Panc1 (cell line): ENCODE measurements around the gene CCDC137. TPM values are rescaled to one million over a fixed set of nuclear protein-coding genes. Genes with fewer than 3 reads are reported as not detected.

Source experiments
- ATAC-seq: fragments of 200-7000 bp; cut with Tn5 transposase; 2 replicates; pipeline ENCODE4 v1.9.1; 2020; ENCODE audit warnings: mild to moderate bottlenecking, moderate library complexity
- BruUV-seq: library from RNA; stranded (reverse); fragments of 400-500 nt; replicated peaks from 2 replicates; lab custom pipeline; 2021; lab: Mats Ljungman, UMichigan
- CTCF ChIA-PET: fragments of 300-600 bp; sonication (Branson Sonifier 250); formaldehyde crosslinking; loops from one replicate; lab custom pipeline; 2022; ENCODE audit warnings: antibody characterized with exemption; lab: Charles Lee
- POLR2A ChIA-PET: fragments of 300-600 bp; sonication (Branson Sonifier 250); formaldehyde crosslinking; loops from one replicate; lab custom pipeline; 2022; ENCODE audit warnings: antibody characterized with exemption; lab: Charles Lee
- DNase-seq: peaks from one replicate; pipeline ENCODE4 v3.0.0-alpha.2; 2010; ENCODE audit warnings: low read depth, low spot score
- H3K27ac ChIP-seq: 2 replicates; pipeline ENCODE4 v1.5.1; 2011; ENCODE audit warnings: mild to moderate bottlenecking, low read length, inconsistent platforms
- H3K27me3 ChIP-seq: fragments of 200-500 bp; sonication (Bioruptor generic); 2 replicates; pipeline ENCODE4 v1.6.0; 2014; ENCODE audit warnings: low read length, inconsistent platforms; ENCODE audit not compliant: control insufficient read depth, insufficient read depth
- H3K36me3 ChIP-seq: fragments of 200-500 bp; sonication (Bioruptor generic); 2 replicates; pipeline ENCODE4 v1.5.1; 2014; ENCODE audit warnings: inconsistent platforms, mild to moderate bottlenecking, low read length, moderate library complexity; ENCODE audit not compliant: control insufficient read depth, insufficient read depth
- H3K4me1 ChIP-seq: 2 replicates; pipeline ENCODE4 v1.5.1; 2011; ENCODE audit warnings: inconsistent platforms, mild to moderate bottlenecking, low read length, moderate library complexity; ENCODE audit not compliant: control insufficient read depth, insufficient read depth
- H3K4me3 ChIP-seq, 2 experiments: 2 replicates each; pipeline ENCODE4 v1.5.1; 2011 to 2012; ENCODE audit warnings: low read depth in 2 of 2, low read length in 2 of 2, mild to moderate bottlenecking in 2 of 2, inconsistent platforms in 1 of 2, moderate library complexity in 1 of 2
- H3K9me3 ChIP-seq: fragments of 200-500 bp; sonication (Bioruptor generic); 2 replicates; pipeline ENCODE4 v1.5.1; 2014; ENCODE audit warnings: low read depth, mild to moderate bottlenecking, inconsistent platforms, low read length, moderate library complexity; ENCODE audit not compliant: control insufficient read depth, insufficient read depth
- POLR2AphosphoS5 ChIP-seq: IDR thresholded peaks from 2 replicates; pipeline ENCODE4 v1.6.1; 2012; ENCODE audit warnings: mild to moderate bottlenecking, low read depth, low read length, moderate library complexity
- REST ChIP-seq, 2 experiments: IDR thresholded peaks; 2 replicates each; pipeline ENCODE4 v1.6.1; 2011 to 2012; ENCODE audit warnings: low read depth in 2 of 2, control low read depth in 1 of 2, low read length in 1 of 2, mild to moderate bottlenecking in 1 of 2, moderate library complexity in 1 of 2; ENCODE audit not compliant: insufficient read depth in 1 of 2
- SIN3A ChIP-seq: IDR thresholded peaks from 2 replicates; pipeline ENCODE4 v1.6.1; 2012; ENCODE audit warnings: low read depth, mild to moderate bottlenecking, low read length, moderate library complexity, borderline replicate concordance; ENCODE audit not compliant: insufficient read depth
- TCF7L2 ChIP-seq: IDR thresholded peaks from 2 replicates; pipeline ENCODE4 v1.6.1; 2011; ENCODE audit warnings: mild to moderate bottlenecking, low read depth, low read length, inconsistent platforms
- in situ Hi-C: cut with HindIII; loops from 2 replicates; pipeline ENCODE4 v1.10.0; 2016; ENCODE audit warnings: low sequenced_read_pairs, low pct_unique_long_range_greater_than_20kb
- intact Hi-C: fragments of 100-400 bp; cut with micrococcal nuclease; formaldehyde crosslinking; loops from one replicate; pipeline ENCODE4 v1.10.0; 2022; ENCODE audit not compliant: unreplicated experiment
- total RNA-seq: library from RNA; stranded (reverse); gene quantifications from one replicate; pipeline ENCODE4 v1.2.1, GENCODE V29; 2021; ENCODE audit not compliant: unreplicated experiment
- TF ChIP-seq, protein P1 (sequence below): fragments of 450-650 bp; IDR thresholded peaks from 2 replicates; pipeline ENCODE4 v1.5.1; 2017; ENCODE audit warnings: mild to moderate bottlenecking

The CCDC137 gene
- total RNA-seq, 1 experiment from 2014 or later, result 74.6 TPM

DNA sequence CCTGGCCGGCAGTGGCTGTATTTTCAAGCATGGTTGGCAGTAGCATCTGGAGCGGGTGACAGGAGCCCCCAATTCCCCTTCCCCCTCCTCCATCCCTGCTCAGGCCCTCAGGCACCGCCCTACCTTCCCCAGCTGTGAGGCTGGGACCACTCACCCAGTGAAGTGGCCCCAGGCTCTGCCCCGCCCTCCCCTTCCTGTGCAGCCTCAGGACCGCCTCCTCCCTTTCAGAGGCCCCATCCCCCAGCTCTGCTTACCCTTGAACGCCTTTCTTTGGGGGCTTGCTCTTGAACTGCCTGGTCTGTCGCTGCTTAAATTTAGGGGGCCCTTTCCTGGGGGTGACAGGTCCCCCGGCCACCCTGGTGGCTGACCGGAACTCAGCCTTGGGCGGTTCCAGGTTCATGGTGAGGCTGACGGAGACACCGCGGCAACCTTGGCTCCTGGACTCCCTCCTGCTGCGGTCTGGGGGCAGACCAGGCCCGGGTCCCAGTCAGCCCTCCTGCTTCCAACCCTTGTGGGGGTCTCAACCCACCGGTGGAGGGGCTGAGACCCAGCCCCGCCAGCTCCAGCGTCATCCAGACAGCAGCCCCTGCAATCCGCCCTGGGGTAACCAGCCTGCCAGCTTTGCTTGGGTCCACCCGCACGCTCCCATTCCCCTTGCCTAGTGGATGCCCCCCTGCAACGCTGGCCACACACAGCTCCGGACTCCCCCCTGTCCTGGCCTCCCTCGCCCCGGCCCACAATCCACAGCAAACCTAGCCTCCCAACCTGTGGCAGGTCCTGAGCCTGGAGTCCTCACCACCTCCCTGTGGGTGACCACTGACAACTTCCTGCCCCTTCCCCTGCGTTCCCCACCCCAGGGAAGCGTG lies 13.4 kb upstream of the CCDC137 start:
- intact Hi-C loops (no loop called here), in situ Hi-C loops (no loop called here)
- H3K4me1 ChIP-seq, result peaks cover 15% of the 10 kb centered on the region
- no TSS peak for BruUV-seq
- no peak overlapping the region for H3K27ac ChIP-seq
- no peaks in the 10 kb centered on the region for H3K27me3 ChIP-seq
- no peaks in the 10 kb centered on the region for H3K36me3 ChIP-seq
- TF ChIP-seq REST (IDR thresholded peaks at IDR 0.05; ENCODE audit: insufficient read depth in 1 of 2, low read depth in 2 of 2, low read length in 1 of 2), result no peak
- ATAC-seq (no peak), DNase-seq (no peak)
- H3K9me3 ChIP-seq, result no peaks in the 10 kb centered on the region
- H3K4me3 ChIP-seq, result no peak overlapping the region
- CTCF ChIA-PET, result no interaction called here
- POLR2A ChIA-PET, result interaction anchor here (0.5 kb wide), 1 partner anchor 10 kb away, joined by 3 read pairs; no protein-coding TSS in a partner anchor

DNA sequence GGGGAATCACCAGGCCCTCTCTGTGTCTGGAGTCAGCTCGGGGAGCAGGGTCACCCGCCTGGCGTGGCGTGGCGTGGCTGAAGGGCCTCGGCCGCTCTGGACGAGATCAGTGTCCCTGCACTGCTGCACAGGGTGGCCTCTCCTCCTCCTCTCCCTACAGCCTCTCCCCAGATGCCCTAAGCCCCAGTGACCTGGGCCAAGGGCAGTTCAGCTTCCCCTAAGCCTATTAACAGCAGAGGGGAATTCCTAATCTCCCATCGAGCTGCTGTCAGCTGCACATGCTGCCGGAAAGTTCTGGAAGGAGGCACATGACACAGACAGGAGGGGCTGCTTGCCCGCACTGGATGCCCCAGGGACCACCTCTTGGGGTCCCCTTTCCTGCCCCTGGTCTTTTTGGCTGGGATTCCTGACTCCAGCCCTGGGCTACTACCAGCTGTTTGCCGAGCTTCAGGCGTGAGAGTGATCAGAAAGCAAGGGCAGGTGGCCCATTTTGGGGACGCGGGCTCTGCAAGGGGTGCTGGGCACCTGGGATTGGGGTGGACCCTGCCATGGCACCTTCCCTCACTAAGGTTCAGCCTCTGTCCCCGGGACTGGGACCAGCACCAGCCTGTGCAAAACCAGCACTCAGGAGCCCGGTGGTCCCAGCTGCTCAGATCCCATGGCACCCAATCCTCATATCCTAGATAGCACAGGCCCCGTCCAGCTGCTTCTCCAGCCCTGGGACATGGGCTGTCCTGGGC lies 11.0 kb upstream of the CCDC137 start:
- intact Hi-C loops (no loop called here), in situ Hi-C loops (no loop called here)
- POLR2A ChIA-PET, result no interaction called here
- H3K4me1 ChIP-seq, result peaks cover 15% of the 10 kb centered on the region
- H3K9me3 ChIP-seq, result no peaks in the 10 kb centered on the region
- TF ChIP-seq TCF7L2 (no peak), POLR2AphosphoS5 (no peak), REST (IDR thresholded peaks at IDR 0.05; ENCODE audit: insufficient read depth in 1 of 2, low read depth in 2 of 2, low read length in 1 of 2) (no peak), SIN3A (no peak)
- TF ChIP-seq, protein P1, sequence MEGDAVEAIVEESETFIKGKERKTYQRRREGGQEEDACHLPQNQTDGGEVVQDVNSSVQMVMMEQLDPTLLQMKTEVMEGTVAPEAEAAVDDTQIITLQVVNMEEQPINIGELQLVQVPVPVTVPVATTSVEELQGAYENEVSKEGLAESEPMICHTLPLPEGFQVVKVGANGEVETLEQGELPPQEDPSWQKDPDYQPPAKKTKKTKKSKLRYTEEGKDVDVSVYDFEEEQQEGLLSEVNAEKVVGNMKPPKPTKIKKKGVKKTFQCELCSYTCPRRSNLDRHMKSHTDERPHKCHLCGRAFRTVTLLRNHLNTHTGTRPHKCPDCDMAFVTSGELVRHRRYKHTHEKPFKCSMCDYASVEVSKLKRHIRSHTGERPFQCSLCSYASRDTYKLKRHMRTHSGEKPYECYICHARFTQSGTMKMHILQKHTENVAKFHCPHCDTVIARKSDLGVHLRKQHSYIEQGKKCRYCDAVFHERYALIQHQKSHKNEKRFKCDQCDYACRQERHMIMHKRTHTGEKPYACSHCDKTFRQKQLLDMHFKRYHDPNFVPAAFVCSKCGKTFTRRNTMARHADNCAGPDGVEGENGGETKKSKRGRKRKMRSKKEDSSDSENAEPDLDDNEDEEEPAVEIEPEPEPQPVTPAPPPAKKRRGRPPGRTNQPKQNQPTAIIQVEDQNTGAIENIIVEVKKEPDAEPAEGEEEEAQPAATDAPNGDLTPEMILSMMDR, result no peak
- ATAC-seq (peak; percentile 52), DNase-seq (no peak)
- no peaks in the 10 kb centered on the region for H3K27me3 ChIP-seq
- no peak overlapping the region for H3K4me3 ChIP-seq
- H3K36me3 ChIP-seq, result no peaks in the 10 kb centered on the region
- CTCF ChIA-PET, result no interaction called here
- BruUV-seq, result no TSS peak
- H3K27ac ChIP-seq, result 0 out of 2 replicates have a peak overlapping the region, but pooled peaks have one; percentile 9
